Inflammatory macrophage (primary cell): Measurements from ENCODE around the gene PAK5.

ENCODE experiments used
- DNase-seq, 2 donors: peaks; one replicate each; pipeline ENCODE4 v3.0.0-alpha.2; 2020 to 2022

PAK5 gene

DNA sequence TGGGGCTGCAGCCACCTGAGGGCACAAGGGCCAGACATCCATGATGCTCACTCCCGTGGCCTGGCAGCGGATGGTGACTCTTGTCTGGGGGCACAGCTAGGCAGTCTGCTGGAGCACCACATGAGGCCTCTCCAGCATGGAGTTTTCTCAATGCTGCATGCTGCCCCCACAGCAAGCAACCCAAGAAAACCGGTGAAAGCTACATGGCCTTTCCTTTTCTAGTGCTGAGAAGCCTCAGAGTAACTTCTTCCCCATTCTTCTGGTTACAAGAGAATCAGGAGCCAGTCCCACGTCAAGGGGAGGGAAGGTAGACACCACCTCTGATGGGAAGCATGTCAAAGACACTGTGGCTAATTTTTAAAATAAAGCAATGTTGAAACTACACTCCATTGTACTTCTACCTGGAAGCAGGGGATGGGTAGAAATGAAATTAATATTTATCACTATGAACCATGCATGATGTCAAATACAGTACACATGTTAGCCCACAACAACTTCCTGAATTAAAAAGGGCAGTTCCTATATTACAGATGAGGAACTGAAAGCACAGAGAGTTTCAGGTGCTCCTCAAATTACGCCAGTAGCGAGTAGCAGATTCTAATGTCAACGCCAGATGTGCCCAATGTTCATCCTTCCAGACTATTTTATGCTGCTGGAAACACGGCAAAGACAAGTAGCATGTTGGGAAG, 223.0 kb downstream of the PAK5 start:
- peak; percentile 60 to 73 for DNase-seq

DNA sequence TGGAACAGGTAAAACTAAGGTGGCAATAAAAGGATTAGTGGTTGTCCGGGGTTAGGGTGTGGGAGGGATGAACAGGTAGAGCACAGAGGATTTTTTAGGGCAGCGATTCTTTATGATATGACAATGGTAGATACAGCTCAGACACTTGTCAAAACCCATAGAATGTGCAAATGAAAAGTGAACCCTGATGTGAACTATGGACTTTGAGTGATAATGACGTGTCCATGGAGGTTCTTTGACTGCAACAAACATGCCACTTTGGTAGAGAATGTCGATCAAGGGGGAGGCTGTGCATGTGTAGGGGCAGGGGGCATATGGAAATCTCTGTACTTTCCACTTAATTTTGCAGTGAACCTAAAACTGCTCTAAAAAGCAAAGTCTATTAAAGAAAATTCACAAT, 223.8 kb downstream of the PAK5 start:
- no peak for DNase-seq

DNA sequence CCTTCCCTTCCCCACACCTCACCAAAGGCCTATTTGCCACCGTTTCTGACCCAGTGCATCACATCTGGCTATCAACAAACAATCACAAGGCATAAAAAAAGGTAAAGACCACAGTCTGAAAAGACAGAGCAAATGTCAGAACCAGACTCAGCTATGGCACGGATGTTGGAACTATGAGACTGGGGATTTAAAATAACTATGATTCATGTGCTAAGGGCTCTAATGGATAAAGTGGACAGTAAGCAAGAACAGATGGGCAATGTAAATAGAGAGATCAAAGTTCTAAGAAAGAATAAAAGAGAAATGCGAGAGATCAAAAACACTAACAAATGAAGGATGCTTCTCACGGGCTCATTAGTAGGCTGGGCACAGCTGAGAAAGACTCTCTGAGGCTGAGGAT, 225.0 kb downstream of the PAK5 start:
- DNase-seq, result no peak

DNA sequence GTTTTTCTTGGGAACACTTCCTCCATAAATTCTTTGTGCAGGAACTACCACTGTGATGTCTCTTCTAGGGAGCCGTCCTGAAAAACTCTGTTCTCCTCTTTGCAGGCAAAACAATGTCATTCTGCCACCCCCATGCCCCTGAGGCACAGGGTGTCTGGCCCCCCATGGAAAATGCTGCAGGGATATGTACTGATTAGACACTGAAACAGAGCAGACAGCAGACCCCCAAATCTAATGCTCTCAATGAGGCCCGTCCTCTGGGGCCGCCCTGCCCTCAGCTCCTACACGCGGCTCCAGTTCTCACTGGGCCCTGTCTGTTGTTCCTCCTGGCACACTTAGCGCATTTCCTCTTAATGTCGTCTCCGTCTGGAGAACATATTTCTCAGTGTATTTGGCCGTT, 227.0 kb downstream of the PAK5 start:
- no peak for DNase-seq

DNA sequence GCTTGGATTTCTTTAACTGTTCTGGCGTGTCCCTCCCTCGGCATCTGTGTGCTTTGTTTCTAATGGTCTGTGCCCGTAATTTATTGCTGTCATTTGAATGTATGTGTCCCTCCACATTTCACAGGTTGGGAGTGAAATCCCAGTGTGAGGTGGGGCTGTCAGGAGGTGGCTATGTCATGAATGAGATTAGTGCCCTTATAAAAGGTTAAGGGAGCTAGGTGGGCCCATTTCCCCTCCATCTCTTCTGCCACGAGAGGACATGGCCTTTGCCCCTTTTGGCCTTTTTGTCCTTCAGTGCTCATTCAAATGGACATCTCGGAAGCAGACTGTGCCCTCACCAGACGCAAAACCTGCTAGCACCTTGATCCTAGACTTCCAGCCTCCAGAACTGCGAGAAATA, 228.2 kb downstream of the PAK5 start:
- DNase-seq, result no peak

DNA sequence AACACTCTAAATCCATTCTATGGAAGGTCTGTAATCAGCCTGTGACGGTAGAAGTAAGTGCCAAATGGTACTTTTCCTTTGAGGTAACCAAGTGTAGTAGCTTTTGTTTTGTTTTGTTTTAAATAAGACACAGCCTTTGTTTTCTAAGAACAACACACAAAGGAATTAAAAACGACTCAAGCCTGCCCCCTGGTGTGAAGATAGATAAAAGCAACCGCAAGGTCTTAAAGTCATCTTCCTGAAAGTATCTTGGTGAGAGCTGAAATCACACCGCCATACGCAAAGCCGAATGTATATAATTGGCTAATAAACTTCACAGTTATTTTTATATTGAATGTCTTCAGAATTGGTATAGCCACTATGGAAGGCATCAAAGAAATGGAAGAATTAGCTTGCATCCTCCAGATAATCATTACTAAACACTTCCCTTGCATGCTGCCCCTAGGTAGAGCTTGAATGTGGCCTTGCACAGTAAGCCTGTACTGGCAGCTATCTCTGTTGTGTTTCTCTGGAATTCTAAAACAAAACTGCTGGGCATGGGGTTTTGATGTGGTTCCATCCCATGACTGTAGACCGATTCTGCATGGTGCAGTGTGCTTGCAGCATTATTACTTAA, 228.9 kb downstream of the PAK5 start:
- peak; percentile 86 to 90 for DNase-seq

DNA sequence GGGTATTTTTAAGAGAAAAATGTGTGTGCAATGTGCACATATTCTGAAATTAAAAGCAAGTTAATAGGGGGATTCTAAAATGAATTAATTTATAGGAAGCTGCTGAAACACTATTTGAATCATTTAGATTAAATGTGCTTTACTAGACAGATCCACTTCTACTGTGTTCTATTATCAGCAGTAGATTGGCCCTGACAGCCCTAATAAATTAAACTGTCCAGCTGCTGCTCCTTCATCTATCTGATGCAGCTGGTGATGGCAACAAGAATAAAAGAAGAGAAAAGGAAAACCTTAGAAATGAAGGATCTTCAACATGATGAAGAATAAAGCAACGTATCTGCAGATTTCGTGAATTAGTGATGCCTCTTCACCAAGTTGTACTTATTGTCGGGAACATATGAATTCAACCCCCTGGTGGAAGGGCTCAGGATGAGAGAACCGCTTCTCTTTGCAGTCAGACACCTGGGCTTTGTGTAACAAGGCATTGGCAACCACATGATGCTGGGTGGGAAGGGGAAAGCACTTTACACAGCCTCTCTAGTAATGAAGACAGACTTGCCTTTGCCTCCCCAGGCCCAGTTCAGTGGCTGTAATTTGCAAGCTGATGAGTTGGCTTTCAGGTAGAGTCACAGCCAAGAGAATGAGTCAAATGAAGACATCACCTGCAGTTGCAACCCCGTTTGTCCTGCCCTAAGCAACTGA, 230.1 kb downstream of the PAK5 start:
- DNase-seq, result no peak

DNA sequence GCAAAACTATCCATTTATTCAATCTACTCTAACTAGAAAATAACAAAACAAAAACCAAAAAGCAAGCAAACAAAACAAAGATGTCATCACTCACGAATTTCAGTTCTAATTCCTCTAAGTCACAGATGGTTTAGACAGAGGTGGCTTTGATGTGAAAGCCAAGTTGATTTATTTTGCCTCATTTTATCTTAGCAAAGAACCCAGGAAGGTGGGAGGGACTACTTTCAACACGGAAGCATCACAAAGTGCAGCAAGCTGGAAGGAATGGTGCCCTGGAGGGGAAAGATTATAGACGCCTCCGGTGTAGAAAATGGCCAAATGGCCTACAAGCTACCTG, 236.1 kb downstream of the PAK5 start:
- DNase-seq, result no peak

DNA sequence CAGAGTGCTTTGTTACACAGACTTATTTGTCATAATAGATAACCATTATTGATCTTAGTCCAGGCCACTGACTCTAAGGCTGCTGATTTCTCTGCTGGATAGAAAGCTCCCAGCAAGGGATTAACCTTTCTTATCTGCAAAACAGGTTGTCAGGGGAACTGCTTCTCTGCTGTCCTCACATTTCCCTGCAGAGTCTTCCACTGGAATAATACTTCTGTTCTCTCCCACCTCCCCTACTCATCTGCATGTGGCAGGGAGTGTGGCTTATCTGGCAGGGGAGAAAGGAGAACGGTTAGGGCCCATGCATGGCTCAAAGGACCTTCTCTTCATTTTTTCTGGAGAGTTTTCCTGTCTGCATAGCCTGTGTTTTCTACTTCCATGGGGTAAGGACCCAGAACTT, 238.3 kb downstream of the PAK5 start:
- no peak for DNase-seq

DNA sequence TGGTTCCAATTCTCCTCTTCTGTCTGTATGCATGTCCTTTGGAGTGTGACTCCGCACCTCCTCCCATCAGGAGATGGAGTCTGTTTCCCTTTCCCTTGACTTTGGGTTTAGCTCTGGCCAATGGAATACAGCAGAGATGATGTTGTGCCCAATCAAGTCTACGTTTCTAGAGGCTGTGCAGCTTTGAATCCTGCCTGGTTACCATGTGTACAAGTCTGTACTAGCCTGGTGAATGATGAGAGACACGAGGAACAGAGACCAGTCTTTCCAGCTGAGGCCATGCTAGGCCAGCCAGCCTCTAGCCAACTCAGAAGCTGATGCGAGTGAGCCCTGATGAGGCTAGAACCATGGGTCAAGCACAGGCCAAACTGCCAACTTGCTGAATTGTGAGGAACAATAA, 241.3 kb downstream of the PAK5 start:
- no peak for DNase-seq

DNA sequence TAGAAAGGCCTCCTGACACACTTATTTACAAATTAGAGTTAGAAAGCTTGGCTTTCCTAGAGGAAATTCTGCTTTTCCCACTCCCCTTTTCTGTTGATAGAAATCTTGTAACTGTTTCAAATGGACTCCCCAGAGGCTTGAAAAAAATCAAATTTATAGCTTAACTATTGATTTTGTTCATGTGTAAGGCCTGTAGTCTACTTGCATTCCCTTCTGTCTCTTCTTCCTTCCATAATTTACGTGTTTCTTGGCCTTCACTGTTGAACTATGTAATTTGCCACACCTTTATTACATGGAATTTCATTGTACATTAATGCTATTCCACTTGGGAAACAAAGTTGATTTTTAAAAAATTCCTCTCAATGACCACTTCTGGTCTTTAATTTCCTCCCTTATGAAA, 243.1 kb downstream of the PAK5 start:
- no peak for DNase-seq

DNA sequence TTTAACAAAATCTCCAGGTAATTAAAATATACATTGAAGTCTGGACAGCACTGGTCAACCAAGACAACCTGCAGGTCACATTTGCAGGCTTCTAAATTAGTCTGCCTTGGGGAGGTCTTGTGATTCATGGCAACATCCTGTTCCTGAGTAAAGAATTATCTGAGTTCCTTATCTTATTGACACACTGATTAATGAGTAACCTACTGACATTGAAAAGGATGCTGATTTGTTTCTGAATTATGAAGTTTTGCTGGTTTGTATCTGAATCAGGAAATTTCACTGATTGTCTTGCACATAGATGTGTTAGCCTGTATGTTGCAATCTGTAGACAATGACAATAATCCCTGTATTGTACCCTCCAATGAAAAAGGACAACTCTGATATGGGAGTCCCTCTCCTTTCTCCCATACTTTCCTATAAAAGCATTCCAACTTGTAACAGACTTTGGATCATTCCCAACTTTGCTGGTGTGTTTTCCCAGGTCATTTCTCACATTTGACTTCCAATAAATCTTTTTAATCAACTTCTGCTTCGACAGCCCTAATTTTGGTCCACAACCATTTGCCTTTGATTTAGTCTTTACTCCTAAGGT, 244.5 kb downstream of the PAK5 start:
- no peak for DNase-seq

DNA sequence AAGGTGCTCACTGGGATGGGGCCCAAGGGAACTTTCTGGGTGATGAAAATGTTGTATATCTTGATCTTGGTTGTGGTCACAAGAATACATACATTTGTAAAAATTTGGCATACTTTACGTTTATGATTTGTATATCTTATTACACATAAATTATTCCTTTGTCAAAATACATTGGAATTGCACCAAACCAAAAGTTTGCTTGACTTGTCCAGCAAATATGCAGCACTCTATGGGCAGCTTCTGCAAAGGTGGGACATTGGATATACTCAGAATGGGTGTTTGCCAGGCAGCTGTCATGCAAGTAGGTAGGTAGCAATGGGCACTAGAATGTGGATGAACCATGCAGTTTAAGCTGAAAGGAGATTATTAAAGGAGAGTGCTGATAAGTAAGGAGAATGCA, 246.5 kb downstream of the PAK5 start:
- DNase-seq, result no peak

DNA sequence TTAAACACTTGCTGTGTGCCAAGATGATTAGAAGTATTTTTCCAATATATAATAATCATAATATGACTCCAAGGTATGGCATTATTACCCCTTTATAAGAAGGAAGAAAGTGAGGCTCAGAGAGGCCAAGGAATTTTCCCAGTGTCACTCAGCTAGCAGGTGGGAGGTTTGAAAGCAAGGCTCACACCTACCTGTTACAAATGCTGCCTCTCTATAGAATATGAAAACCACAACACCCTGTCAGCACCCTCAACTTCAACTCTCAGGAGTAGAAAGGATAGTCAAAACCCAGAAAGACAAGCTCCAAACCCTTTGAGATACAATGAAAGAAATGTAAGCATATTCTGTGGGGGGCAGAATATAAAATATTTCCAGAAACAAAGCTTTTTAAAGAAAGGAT, 247.8 kb downstream of the PAK5 start:
- DNase-seq, result no peak

DNA sequence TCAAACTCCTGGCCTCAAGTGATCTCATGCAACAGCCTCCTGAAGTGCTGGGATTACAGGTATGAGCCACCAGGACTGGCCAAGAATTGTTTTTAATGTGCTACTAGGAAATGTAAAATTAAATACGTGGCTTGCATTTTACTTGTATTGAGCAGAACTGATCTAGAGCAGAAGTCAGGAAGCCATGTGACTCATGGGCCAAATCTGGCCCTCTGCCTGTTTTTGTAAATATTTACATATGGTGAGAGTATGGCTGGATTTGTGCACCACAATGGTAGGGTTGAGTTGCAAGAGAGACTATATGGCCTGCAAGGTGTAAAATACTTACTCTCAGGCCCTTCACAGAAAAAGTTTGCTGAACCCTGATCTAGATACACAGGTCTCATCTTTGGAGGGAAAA, 248.7 kb downstream of the PAK5 start:
- DNase-seq, result no peak

DNA sequence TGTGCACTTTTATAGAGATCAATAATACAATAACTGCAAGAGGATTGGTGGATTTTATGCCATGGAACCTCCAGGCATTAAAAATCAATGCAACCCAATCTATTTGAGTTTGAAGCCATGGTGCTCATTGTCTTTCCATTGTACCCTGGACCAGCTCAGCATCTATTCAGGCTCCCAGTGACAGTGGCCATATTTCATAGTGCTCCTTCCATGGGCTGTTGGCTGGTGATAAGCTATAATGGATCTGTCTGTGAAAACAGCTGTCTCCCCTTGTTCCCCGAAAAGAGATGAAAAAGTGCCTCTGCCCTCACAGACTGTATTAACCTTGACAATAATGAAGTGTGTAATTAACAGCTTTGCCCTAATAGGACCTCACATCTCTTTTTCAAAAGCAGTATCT, 250.2 kb downstream of the PAK5 start:
- DNase-seq, result no peak

DNA sequence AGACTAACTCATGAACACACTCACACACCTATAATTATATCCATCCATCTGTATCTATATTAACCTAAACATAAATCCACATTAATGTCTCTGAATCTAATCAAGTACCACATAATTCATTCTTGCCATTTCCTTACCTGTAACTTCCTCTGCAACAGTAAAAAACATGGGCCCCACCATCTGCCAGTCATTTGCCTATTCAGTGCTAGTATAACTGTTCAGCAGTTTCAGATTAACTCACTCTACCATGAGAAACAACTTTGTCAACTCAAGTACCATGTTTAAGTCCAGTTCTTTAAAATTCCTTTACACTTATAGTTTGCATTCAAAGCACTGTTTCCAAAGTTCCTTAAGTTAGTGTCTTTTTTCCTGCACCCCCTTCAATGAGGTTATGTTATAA, 255.7 kb downstream of the PAK5 start:
- DNase-seq, result no peak

DNA sequence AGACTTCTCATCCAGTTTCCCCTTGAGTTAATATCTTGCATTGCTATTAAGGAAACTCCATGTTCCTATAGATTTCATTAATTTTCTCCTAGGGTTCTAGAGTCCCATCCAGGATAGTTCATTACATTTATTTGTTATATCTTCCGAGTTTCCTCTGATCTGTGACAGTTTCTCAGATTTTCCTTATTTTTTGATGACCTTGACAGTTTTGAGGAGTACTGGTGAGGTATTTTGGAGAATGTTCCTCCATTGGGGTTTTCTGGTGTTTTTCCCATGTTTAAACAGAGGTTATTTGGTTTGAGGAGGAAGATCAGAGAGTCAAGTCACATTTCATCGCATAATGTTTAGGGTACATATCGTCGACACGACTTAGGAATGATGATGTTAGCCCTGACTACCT, 256.7 kb downstream of the PAK5 start:
- no peak for DNase-seq

DNA sequence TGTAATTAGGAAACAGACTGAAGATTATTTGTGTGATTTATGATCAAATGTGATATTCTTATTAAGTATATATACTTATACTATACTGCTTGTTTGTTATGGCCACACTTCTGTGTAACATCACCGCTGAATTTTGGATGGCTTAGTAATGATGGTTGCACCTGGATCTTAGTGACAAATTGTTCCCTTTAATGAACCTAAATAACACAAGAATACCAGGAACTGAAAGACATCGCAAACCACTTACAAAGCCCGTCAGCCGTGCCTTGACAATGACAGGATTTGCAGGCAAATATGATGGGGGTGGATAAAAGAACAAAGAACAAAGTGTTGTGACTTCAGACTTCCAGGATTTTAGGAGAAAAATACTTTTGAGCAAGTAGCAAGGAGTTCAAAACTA, 257.4 kb downstream of the PAK5 start:
- DNase-seq, result no peak

DNA sequence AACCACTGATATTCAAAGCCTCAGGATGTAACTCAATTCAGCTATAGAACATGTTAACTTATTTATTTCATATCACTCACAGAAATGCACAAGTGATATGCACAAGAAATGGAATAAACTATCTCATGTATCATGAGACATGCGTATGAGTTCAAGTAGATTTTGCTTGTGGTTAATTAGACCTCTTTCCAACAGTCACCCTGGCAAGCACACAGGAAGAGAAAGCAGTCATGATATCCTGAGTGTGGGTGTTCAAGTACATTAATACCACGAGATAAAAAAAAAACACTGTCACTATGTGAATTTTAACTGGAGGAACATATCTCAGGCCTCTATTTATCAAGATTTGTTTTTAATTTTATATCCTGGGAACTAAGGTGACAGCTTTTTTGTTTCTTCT, 260.3 kb downstream of the PAK5 start:
- DNase-seq, result peak; percentile 54 to 63

DNA sequence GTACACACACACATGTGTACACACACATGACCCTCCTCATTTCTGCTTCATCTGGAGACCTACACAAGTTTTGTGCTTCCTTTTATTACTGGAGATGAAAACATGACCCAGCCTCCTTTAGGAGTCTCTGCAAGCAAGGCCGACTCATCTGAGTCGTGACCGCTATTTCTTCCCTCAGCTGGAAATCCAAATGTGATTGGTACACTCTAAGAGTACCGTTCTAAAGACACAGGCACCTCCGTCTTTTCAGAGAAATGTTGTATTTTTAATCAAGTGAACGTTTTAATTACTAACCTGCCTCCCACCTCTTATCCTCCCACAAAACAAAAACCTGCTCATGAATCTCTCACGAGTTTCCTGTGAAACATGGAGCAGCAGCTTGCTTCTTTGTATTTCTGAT, 261.5 kb downstream of the PAK5 start:
- DNase-seq, result no peak

DNA sequence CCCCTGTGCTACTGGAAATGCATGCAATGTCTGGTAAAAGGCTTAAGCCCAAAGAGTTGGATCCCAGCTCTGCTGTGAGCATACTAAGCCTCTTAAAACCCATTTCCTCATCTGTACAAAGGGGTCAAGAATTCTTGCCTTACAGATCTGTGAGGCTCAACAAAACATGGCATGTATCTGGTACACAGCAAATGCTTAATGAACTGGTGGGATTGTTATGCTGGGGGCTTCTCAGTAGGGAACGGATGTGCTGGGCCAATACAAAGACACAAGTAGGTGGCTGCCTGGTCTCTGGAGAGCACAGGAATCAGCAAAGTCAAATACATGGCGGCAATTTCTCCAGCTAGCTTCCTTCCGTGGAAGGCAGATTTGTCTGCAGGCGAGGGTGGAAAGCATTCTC, 262.2 kb downstream of the PAK5 start:
- DNase-seq, result no peak

DNA sequence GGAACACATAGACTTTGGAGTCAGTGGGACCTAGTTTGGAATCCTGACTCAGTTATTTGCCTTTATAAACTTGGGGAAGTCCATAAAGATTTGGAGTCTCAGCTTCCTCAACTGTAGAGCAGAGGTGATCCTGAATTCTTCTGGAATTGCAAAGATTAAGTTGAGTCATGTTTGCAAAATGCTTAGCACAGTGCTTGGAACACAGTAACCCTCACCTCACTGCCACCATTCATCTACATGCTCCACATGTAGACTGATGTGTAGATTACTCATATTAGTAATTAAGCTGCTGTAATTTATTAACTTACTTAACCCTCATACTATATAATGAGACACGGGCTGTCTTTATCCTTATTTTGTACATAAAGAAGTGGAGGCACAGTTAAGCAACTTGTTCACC, 263.0 kb downstream of the PAK5 start:
- no peak for DNase-seq

DNA sequence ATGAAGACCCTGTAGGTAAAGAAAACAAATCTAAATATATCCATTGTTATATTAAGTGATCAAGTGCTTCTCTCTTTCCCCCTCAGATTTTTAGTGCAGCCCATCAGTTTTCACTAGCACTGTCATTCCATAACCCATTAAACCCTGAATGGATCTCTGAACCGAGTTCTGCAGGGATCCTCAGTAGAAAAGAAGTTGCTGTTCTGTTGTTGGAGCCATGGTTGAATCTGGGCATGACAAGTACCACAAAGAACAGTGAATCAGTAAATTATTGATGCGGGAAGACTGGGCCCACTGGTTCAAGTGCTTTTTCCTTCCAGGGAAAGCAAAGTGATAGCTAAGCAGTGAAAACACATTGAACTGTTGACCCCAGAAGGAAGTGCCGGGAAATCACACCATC, 264.1 kb downstream of the PAK5 start:
- no peak for DNase-seq
